ENCODE measurements around the gene OR4A16.

The OR4A16 gene, protein sequence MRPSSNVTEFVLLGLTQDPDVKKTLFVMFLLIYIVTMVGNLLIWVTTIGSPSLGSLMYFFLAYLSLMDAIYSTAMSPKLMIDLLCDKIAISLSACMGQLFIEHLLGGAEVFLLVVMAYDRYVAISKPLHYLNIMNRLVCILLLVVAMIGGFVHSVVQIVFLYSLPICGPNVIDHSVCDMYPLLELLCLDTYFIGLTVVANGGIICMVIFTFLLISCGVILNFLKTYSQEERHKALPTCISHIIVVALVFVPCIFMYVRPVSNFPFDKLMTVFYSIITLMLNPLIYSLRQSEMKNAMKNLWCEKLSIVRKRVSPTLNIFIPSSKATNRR
- long read RNA-seq, donor 1: 0 reads
- long read RNA-seq, donor 2: 0 reads
- long read RNA-seq, donor 3: 0 reads
- long read RNA-seq, donor 4: 0 reads
- long read RNA-seq, donor 5: 0 reads
- long read RNA-seq, donor 6: 0 reads
- long read RNA-seq, donor 7: 0 reads
- long read RNA-seq, donor 8: 0 reads

- no peak for DNase-seq
These were observed at the start of gene OR4A16 for GRCh38 chr11:55342901-55343300. TSS of gene OR4A16 (plus strand) at chr11:55343201. CDS start at chr11:55343201, 0 bp downstream.

DNA sequence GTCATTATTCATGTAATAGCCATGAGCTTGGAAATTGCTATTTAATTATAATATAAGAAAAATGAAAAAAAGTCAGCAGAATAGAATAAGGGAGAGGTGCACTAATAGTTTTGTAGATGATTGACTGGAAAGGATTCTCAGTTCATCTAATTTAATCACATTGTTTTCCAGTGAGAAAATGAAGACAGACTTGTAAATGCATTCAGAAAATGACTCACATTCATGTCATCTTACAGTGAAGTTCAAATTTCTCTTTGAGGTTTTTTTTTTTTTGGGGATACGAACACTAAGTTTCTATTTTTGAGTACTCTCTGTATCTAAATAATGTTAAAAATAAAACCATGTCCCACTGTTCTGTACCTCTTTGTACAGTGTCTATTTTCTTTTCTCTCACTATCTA, 18.5 kb upstream of the OR4A16 start:
- no peak for DNase-seq

DNA sequence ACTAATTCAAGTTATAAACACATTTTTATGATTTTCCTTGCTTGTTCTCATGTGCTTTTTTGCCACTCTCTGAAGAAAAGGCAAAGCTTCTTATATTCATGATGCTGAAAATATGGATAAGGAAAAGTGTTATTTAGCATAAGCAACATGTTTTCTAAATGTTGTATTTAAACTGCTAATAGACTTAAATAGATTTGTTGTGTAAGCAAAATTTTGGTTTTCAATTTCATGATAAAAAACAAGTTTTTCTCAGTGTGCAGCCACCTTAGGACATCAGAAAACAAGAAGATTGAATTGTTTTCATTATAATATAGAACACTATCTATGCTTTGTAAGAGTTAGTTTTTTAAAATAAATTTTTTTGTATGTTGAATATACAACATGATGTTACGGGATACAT, 2.3 kb downstream of the OR4A16 start:
- DNase-seq: no peak

DNA sequence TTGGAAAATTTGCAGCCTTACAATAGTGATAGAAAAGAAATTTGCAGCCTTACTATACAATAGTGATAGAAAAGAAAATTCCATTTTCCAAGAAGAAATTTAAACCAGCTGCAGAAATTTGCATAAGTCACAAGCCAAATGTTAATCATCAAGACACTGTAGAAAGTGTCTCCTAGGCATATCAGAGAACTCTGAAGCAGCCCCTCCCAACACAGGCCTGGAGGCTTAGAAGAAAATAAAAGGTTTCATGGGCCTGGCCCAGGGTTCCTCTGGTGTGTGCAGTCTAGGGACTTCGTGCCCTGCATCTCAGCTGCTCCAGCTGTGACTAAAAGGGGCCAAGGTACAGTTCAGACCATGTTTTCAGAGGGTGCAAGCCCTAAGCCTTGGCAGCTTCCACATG, 6.0 kb downstream of the OR4A16 start:
- DNase-seq: no peak

DNA sequence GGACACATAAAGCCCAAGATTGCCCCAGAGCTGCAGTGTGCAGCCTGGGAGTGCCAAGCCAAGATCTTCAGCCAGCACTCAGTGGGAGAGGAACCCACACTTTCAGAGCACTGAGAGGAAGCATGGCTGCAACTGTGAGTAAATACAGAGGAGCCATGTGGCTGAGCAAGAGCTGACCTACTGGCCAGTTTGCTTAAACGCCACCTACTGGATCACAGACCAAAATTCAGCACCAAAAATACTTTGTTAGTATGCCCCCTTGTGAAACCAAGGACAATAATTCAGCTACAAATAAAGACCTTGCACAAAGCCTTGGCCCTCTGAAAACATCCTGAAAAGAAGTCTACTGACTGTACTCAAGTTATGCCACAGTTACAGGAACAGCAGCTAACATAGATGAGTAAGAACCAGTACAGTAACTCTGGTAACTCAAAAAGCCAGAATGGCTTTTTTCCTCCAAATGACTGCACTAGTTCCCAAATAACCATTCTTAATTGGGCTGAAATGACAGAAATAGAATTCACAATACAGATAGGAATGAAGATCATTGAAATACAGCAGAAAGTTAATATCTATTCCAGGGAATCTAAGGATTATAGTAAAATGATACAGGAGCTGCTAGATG, 14.7 kb downstream of the OR4A16 start:
- DNase-seq: no peak

- no peak for DNase-seq
These were observed 24.7 kb downstream of the OR4A16 start, which contains the start of gene OR4A15 for GRCh38 chr11:55367674-55368073. TSS of gene OR4A15 (plus strand) at chr11:55367974. CDS start at chr11:55367974, 0 bp downstream.

All from right kidney (tissue), 9 donors.